Mesenteric fat pad (tissue), 1 donor: ENCODE results near the gene CABP5. TPM values are rescaled to one million over a fixed set of nuclear protein-coding genes. Genes with fewer than 3 reads are reported as not detected.

Experiments
- DNase-seq: peaks from one replicate; pipeline ENCODE4 v3.0.0-alpha.2; 2020; ENCODE audit warnings: low spot score
- total RNA-seq: library from RNA; stranded (reverse); fragmentation: NEBNext Ultra II Directional; extraction: Animal tissue kit (Norgen Biotek cat#: 25700); gene quantifications from one replicate; pipeline ENCODE4 v1.2.1, GENCODE V29; 2021
- donor health status: DM: yes; HTN: yes; CAD: no.

CABP5 gene
- total RNA-seq, 1 donor from 2014 or later, result not detected

GRCh38 chr19:48033604-48034003 is 10.3 kb downstream of the CABP5 start:
- DNase-seq, result no peak

- DNase-seq, result no peak
Measured at GRCh38 chr19:48030073-48030472, 13.8 kb downstream of the CABP5 start.

DNA sequence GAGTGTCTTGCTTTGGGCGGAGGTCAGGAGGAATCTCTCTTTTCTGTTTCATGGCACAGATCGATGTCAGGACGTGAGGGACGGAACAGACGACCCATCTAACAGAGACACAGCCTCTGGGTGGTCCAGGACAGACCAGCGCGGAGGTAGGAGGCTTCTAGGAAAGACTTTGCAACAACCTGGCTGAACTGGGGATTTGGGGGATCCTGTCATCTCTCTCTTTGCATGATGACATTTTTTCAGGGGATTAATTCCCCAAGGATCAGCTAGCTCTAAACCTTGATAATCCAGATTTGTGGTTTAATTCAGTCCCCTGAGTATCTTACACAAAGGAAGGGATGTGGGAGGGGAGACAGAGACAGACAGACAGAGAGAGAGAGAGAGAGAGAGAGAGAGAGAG is 14.4 kb downstream of the CABP5 start:
- DNase-seq, result no peak

DNA sequence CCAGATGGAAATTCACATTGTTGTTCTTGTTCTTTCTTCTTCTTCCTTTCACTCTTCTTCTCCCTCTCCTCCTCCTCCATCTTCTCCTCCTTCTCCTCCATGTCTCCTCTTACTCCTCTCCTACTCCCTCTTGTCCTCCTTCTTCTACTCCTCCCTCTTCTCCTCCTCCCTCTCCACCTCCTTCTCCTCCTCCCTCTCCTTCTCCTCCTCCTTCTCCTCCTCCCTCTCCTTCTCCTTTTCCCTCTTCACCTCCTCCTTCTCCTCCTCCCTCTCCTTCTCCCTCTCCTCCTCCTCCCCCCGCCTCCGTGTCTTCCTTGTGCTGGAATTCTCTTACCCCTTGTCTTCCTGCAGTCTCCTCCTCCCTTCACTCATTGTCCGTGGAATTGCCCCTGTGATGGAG is 18.4 kb downstream of the CABP5 start:
- DNase-seq, result no peak

DNA sequence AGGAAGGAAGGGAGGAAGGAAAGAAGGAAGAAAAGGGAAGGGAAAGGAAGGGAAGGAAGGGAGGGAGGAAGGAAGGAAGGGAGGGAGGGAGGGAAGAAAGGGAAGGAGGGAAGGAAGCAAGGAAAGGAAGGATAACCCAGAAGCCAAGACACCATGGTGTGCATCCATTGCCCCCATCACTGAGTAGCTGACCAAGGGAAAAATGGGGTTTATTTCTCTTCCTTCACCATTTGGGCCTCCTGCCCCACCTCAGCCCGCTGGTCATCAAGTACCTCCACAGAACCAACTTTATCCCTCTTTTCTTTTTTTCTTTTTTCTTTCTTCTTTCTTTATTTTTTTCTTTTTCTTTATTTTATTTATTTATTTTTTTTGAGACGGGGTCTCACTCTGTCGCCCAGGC is 20.4 kb downstream of the CABP5 start:
- DNase-seq, result no peak

DNA sequence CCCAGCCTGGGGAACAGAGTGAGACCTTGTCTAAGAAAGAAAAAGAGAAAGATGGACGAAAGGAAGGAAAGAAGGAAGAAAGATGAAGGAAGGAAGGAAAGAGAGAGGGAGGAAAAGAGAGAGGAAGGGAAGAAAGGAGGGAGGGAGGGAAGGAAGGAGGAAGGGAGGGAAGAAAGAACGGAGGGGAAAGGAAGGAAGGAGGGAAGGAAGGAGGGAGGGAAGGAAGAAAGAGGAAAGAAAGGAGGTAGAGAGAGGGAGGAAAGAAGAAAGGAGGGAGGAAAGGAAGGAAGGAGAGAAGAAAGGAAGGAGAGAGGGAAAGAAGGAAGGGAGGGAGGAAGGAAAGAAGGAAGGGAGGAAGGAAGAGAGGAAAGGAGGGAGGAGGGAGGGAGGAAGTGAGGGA is 20.9 kb downstream of the CABP5 start:
- no peak for DNase-seq

GRCh38 chr19:48020686-48021085 is 23.2 kb downstream of the CABP5 start:
- no peak for DNase-seq

DNA sequence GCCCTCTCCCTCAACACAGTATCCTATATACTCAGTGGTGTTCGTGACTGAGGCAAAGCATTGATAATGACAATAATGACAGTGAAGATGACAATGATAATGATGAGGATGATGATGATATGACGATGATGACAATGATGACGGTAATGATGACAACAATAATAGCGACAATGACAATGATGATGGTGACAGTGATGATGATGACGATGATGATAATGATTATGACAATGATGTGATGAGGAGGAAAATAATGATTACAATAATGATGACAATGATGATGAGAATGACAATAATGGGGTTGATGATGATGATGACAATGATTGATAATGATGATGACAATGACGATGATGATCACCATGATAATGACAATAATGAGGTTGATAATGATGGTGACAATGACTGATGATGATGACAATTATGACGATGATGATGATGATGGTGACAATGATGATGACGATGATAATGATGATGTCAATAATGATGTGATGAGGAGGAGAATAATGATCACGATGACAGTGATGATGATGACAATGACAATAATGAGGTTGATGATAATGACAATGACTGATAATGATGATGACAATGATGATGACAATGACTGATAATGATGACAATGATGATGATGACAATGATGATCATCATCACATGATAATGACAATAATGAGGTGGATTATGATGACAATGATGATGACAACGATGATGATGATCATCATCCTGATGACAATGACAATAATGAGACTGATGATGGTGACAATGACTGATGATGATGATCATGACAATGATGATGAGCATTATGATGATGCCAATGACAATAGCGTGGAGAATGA is 32.7 kb downstream of the CABP5 start:
- DNase-seq, result no peak

- DNase-seq, result no peak
Measured at GRCh38 chr19:48006762-48007161, 37.1 kb downstream of the CABP5 start.

- no peak for DNase-seq
Measured at GRCh38 chr19:48004236-48004635, 39.6 kb downstream of the CABP5 start.

DNA sequence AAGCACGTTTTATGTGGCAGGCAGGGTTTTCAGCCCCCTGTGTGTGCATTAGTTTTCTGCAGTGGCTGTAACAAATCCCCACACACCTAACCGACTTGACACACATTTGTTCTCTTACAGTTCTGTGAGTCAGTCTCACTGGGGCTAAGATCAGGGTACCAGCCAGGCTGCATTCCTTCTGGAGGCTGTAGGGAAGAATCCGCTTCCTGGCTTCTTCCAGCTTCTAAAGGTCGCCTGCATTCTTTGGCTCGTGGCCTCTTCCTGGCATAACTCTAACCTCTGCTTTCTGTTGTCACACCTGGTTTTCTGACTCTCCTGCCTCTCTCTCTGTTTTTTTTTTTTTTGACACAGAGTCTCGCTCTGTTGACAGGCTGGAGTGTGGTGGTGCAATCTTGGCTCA is 43.0 kb downstream of the CABP5 start:
- DNase-seq, result no peak

DNA sequence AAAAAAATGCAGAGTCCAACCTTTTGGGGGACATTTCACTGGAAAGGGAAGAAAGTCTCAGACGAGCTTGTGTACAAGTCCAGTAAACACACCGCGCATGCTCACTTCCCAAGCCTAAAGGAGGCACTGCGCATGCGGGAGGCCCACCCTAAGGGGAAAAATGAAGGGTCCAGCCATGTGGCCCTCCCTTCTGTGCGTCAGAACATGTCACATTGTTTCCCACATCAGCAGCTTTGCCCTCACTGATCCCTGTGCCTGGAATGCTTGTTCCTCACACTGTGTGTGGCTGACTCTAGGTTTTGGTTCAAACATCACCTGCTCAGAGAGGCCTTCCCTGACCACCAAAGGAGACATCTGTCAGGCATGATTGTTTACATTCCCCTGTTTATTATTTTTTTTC is 45.1 kb downstream of the CABP5 start:
- no peak for DNase-seq

DNA sequence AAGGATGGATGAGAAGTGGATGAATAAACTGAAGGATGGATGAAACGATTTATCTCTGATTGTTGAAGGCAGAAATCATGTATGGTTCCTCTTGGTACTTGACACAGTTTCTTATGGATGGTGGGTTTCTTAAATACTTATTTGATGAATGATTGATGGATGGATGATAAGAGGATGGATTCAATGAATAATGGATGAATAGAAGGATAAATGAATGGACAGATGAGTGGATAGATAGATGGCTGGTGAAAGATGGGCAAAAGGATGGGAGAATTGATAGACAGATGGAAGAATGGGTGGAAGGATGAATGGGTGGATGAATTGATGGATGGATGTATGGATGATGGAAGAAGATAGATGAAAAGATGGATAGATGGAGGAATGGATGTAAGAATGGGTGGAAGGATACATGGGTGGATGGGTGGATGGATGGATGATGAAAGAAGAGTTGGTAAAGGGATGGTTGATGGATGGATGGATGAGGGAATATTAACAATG is 47.6 kb downstream of the CABP5 start:
- no peak for DNase-seq

- no peak for DNase-seq
Measured at GRCh38 chr19:47994209-47994802, 49.6 kb downstream of the CABP5 start, which contains the start of gene ELSPBP1. Gene ELSPBP1, plus strand, starts transcription at chr19:47994632. Its CDS starts 14,036 bp downstream, at chr19:48008668.

DNA sequence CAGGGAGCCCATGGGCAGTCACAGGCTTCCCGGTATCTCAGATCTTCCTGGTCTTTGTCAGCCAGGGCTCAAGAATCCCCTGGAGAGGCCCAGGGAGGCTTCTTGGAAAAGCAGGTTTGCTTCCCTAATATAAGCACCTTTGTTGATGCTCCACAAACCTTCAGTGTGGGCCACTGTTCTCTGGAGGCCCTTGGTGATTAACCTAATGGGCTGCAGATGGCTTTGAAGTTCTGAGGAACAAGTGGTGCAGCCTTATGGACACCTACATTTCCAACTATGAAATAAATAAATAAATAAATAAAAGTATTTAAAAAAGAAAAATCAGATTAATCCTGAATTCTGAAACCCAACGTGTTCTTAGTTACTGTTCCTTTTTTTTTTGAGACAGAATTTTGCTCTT is 51.8 kb downstream of the CABP5 start, which contains the start of gene BSPH1:
TSS of gene BSPH1 (minus strand) at position 101 of the 400 bp plus-strand sequence. CDS start at position 12, 89 bp downstream.
- no peak for DNase-seq

DNA sequence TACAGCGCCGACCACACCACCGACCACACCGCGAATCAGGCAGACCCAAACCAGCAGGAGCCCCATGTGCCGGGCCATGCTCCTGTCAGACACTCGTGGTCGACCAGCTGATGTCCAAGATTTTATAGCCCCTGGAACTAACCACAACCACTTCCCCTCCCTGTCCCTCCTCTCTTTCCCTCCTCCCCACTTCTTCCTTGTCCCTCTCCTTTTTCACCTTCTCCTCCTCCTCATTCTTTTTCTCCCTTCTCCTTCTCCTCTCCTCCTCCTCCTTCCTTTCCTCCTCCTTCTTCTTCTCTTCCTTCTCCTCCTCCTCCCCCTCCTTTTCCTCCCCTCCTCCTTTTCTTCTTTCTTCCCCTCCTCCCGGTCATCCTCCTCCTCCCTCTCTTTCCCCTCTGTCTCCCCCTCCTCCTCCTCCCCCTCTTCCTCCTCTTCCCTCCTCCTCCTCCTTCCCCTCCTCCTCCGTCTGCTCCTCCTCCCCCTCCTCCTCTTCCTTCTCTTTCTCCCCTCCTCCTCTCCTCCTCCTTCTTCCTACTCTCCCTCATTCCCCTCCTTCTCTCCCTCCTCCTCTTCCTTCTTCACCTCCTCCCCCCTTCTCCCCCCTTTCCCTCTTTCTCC is 52.6 kb downstream of the CABP5 start:
- no peak for DNase-seq

Other genes starting within 250 kb of the CABP5 start
- gene TPRX1, start 239.5 kb downstream of the CABP5 start, total RNA-seq, result not detected
- gene CRX, start 222.1 kb downstream of the CABP5 start, total RNA-seq, result not detected
- gene TPRX2, start 184.8 kb downstream of the CABP5 start, total RNA-seq, result not detected
- gene SULT2A1, start 157.8 kb downstream of the CABP5 start, total RNA-seq, result not detected
- not detected for gene BSPH1, start 51.9 kb downstream of the CABP5 start, total RNA-seq
- gene ELSPBP1, start 49.4 kb downstream of the CABP5 start, total RNA-seq, result not detected
- 7.1 TPM for gene PLA2G4C, start 66.7 kb upstream of the CABP5 start, total RNA-seq
- gene LIG1, start 126.3 kb upstream of the CABP5 start, total RNA-seq, result 4.7 TPM
- gene ZSWIM9, start 126.6 kb upstream of the CABP5 start, total RNA-seq, result 5.3 TPM
- gene CARD8, start 211.8 kb upstream of the CABP5 start, total RNA-seq, result 57.6 TPM
- 0.87 TPM for gene ZNF114, start 226.0 kb upstream of the CABP5 start, total RNA-seq